IMR-90 (cell line): Measurements from ENCODE around the gene ANKRD37. TPM values are rescaled to one million over a fixed set of nuclear protein-coding genes. Genes with fewer than 3 reads are reported as not detected.
A peak's percentile ranks its signal among the peaks of the same experiment; 100 is the strongest.

Experiments used
- ATAC-seq: fragments of 200-7000 bp; cut with Tn5 transposase; 2 replicates; pipeline ENCODE4 v1.9.1; 2020; ENCODE audit warnings: low read depth, mild to moderate bottlenecking, moderate library complexity
- Bru-seq: library from RNA; stranded (reverse); fragments of 400-500 nt; gene quantifications from one replicate; lab custom pipeline; 2021; lab: Mats Ljungman, UMichigan
- BruChase-seq, 2 experiments: library from RNA; stranded (reverse); fragments of 400-500 nt; gene quantifications; one replicate each; lab custom pipeline; 2021; lab: Mats Ljungman, UMichigan
- BruUV-seq: library from RNA; stranded (reverse); fragments of 400-500 nt; replicated peaks from 2 replicates; lab custom pipeline; 2021; lab: Mats Ljungman, UMichigan
- CTCF ChIA-PET: fragments of 300-600 bp; formaldehyde crosslinking; extraction: SDS; loops from one replicate; lab custom pipeline; 2021; ENCODE audit warnings: antibody characterized with exemption; lab: Yijun Ruan, JAX
- POLR2A ChIA-PET: fragments of 300-600 bp; sonication (Branson Sonifier 250); formaldehyde crosslinking; loops from one replicate; lab custom pipeline; 2022; ENCODE audit warnings: antibody characterized with exemption; ENCODE audit not compliant: unreplicated experiment; lab: Charles Lee
- DNase-seq: peaks from one replicate; pipeline ENCODE4 v3.0.0; 2013
- H2AFZ ChIP-seq: replicated peaks from 2 replicates; pipeline ENCODE3; 2013; ENCODE audit warnings: low read length, mild to moderate bottlenecking; ENCODE audit not compliant: poor library complexity
- H2AK5ac ChIP-seq: 2 replicates; pipeline ENCODE4 v1.6.1; 2013; ENCODE audit warnings: low read depth, low read length, inconsistent platforms
- H2AK9ac ChIP-seq: replicated peaks from 2 replicates; pipeline ENCODE3; 2013; ENCODE audit warnings: mild to moderate bottlenecking, low read depth, low read length, moderate library complexity; ENCODE audit not compliant: poor library complexity
- H2BK120ac ChIP-seq: 2 replicates; pipeline ENCODE4 v1.6.1; 2013; ENCODE audit warnings: low read depth, low read length, inconsistent platforms
- H2BK15ac ChIP-seq: 3 replicates; pipeline ENCODE4 v1.6.1; 2013; ENCODE audit warnings: low read depth, low read length, inconsistent platforms
- H2BK20ac ChIP-seq: 2 replicates; pipeline ENCODE4 v1.6.1; 2013; ENCODE audit warnings: low read depth, mild to moderate bottlenecking, inconsistent platforms, low read length, moderate library complexity
- H2BK5ac ChIP-seq: 2 replicates; pipeline ENCODE4 v1.6.1; 2013; ENCODE audit warnings: mild to moderate bottlenecking, low read depth, low read length, inconsistent platforms; ENCODE audit not compliant: poor library complexity, severe bottlenecking
- H3K14ac ChIP-seq: replicated peaks from 2 replicates; pipeline ENCODE4 v1.6.1; 2013; ENCODE audit warnings: low read depth, low read length, inconsistent platforms
- H3K18ac ChIP-seq: 2 replicates; pipeline ENCODE4 v1.6.1; 2013; ENCODE audit warnings: low read depth, low read length, control low read depth
- H3K23ac ChIP-seq: 2 replicates; pipeline ENCODE4 v1.6.1; 2013; ENCODE audit warnings: low read depth, low read length, inconsistent platforms
- H3K27ac ChIP-seq: 2 replicates; pipeline ENCODE4 v1.5.1; 2013; ENCODE audit warnings: mild to moderate bottlenecking, control low read depth, low read length; ENCODE audit not compliant: insufficient read depth
- H3K27me3 ChIP-seq: 2 replicates; pipeline ENCODE4 v1.6.1; 2013; ENCODE audit warnings: low read length; ENCODE audit not compliant: control insufficient read depth, insufficient read depth
- H3K36me3 ChIP-seq: 2 replicates; pipeline ENCODE4 v1.6.1; 2013; ENCODE audit warnings: low read length, mixed read lengths; ENCODE audit not compliant: control insufficient read depth, insufficient read depth
- H3K4ac ChIP-seq: 2 replicates; pipeline ENCODE4 v1.6.1; 2013; ENCODE audit warnings: low read depth, low read length, inconsistent platforms
- H3K4me1 ChIP-seq: 2 replicates; pipeline ENCODE4 v1.6.1; 2013; ENCODE audit warnings: low read length, mixed read lengths; ENCODE audit not compliant: control insufficient read depth, insufficient read depth
- H3K4me2 ChIP-seq: 2 replicates; pipeline ENCODE4 v1.6.1; 2013; ENCODE audit warnings: low read depth, mild to moderate bottlenecking, control low read depth, low read length, moderate library complexity
- H3K4me3 ChIP-seq: 2 replicates; pipeline ENCODE4 v1.5.1; 2013; ENCODE audit warnings: low read depth, mild to moderate bottlenecking, control low read depth, low read length, moderate library complexity; ENCODE audit not compliant: insufficient read depth
- H3K56ac ChIP-seq: 2 replicates; pipeline ENCODE4 v1.6.1; 2013; ENCODE audit warnings: low read length, inconsistent platforms; ENCODE audit not compliant: insufficient read depth; ENCODE audit errors: extremely low read depth
- H3K79me1 ChIP-seq, 2 experiments: 2 replicates each; pipeline ENCODE4 v1.6.1; 2013; ENCODE audit warnings: low read length in 2 of 2, inconsistent platforms in 1 of 2, low read depth in 1 of 2
- H3K9ac ChIP-seq: 2 replicates; pipeline ENCODE4 v1.6.1; 2013; ENCODE audit warnings: low read depth, low read length, control low read depth
- H3K9me1 ChIP-seq: 2 replicates; pipeline ENCODE4 v1.6.1; 2013; ENCODE audit warnings: low read length, inconsistent platforms; ENCODE audit not compliant: insufficient read depth
- H3K9me3 ChIP-seq: 2 replicates; pipeline ENCODE4 v1.6.1; 2013; ENCODE audit warnings: low read length; ENCODE audit not compliant: control insufficient read depth, insufficient read depth
- H4K20me1 ChIP-seq: 2 replicates; pipeline ENCODE4 v1.6.1; 2013; ENCODE audit warnings: low read length, inconsistent platforms; ENCODE audit not compliant: insufficient read depth
- H4K5ac ChIP-seq: 2 replicates; pipeline ENCODE4 v1.6.1; 2013; ENCODE audit warnings: mild to moderate bottlenecking, low read depth, low read length, control low read depth
- H4K8ac ChIP-seq, 2 experiments: 2 replicates each; pipeline ENCODE4 v1.6.1; 2013; ENCODE audit warnings: low read depth in 2 of 2, low read length in 2 of 2, control low read depth in 1 of 2, inconsistent platforms in 1 of 2
- H4K91ac ChIP-seq: 2 replicates; pipeline ENCODE4 v1.6.1; 2013; ENCODE audit warnings: low read depth, low read length, inconsistent platforms; ENCODE audit not compliant: insufficient read depth
- BHLHE40 ChIP-seq: fragments of 150-350 bp; IDR thresholded peaks from 2 replicates; pipeline ENCODE4 v1.6.1; 2016; ENCODE audit warnings: mild to moderate bottlenecking, low read depth, low read length
- CHD1 ChIP-seq: IDR thresholded peaks from 2 replicates; pipeline ENCODE4 v1.6.1; 2012; ENCODE audit warnings: low read depth, low read length, improper control_type of control experiment
- CTCF ChIP-seq: conservative IDR thresholded peaks from 2 replicates; pipeline ENCODE4 v1.5.1; 2012; ENCODE audit warnings: mild to moderate bottlenecking, low read depth, low read length, improper control_type of control experiment
- FOS ChIP-seq: fragments of 150-350 bp; IDR thresholded peaks from 2 replicates; pipeline ENCODE4 v1.6.1; 2016; ENCODE audit warnings: low read depth, low read length
- MXI1 ChIP-seq: IDR thresholded peaks from 2 replicates; pipeline ENCODE4 v1.6.1; 2012; ENCODE audit warnings: low read depth, mild to moderate bottlenecking, low read length, moderate library complexity, borderline replicate concordance
- RAD21 ChIP-seq: IDR thresholded peaks from 2 replicates; pipeline ENCODE4 v1.6.1; 2012; ENCODE audit warnings: low read length, improper control_type of control experiment
- RFX5 ChIP-seq: IDR thresholded peaks from 2 replicates; pipeline ENCODE4 v1.8.0; 2012; ENCODE audit warnings: low read depth, mild to moderate bottlenecking, low read length, moderate library complexity
- WGBS, 2 experiments: methylation state at CpG; one replicate each; pipeline versions ENCODE4 v1.1.5 to v1.1.7; 2013; ENCODE audit warnings: missing lambda C conversion rate in 2 of 2; ENCODE audit not compliant: insufficient read length in 1 of 2; ENCODE audit errors: extremely low coverage in 2 of 2; 5-methylcytosine and 5-hydroxymethylcytosine counted together
- dilution Hi-C: fragments of 300-500 bp; cut with HindIII; formaldehyde crosslinking; loops from one replicate; pipeline ENCODE4 v1.14.3; 2018; ENCODE audit warnings: low sequenced_read_pairs; ENCODE audit not compliant: unreplicated experiment
- in situ Hi-C: fragments of 300-500 bp; cut with MboI; formaldehyde crosslinking; loops from 3 replicates; pipeline ENCODE4 v1.14.3; 2019; ENCODE audit warnings: low sequenced_read_pairs, inconsistent platforms, mixed read lengths
- intact Hi-C: fragments of 100-400 bp; cut with micrococcal nuclease; formaldehyde crosslinking; loops from 2 replicates; pipeline ENCODE4 v1.10.0; 2022
- long read RNA-seq: library from polyadenylated mRNA; unstranded; transcript quantifications from one replicate; pipeline ENCODE4 v2.0.0, GENCODE V29; 2021; ENCODE audit not compliant: unreplicated experiment
- polyA plus RNA-seq, 3 experiments: library from polyadenylated mRNA; depleted of rRNA; stranded (reverse); fragments of >200 nt; gene quantifications; 2 replicates each; pipeline ENCODE4 v1.2.3, GENCODE V29; 2012; ENCODE audit warnings: low replicate concordance in 1 of 3
- total RNA-seq: library from RNA; depleted of rRNA; stranded (reverse); fragments of >200 nt; gene quantifications from 2 replicates; pipeline ENCODE4 v1.2.3, GENCODE V29; 2012; rRNA removed

ANKRD37 gene
- total RNA-seq (4.4 and 8.2 TPM in 2 replicates), polyA plus RNA-seq (2012; rRNA removed) (7.1 and 8.4 TPM in 2 replicates), Bru-seq, nascent RNA (percentile 34 among the genes with signal in this experiment), BruChase-seq, experiment 1, labeled RNA remaining after a 6-hour chase (percentile 30 among the genes with signal in this experiment), BruChase-seq, experiment 2, labeled RNA remaining after a 2-hour chase (percentile 24 among the genes with signal in this experiment)
- 11.8 and 12.9 TPM in 2 replicates for polyA plus RNA-seq (2012; cell fraction: cytosol; rRNA removed)
- polyA plus RNA-seq (2012; cell fraction: nucleus; rRNA removed; ENCODE audit: low replicate concordance): 11.8 and 12.2 TPM in 2 replicates
- long read RNA-seq: 0 reads

- DNase-seq (peak; percentile 19), ATAC-seq (peak; percentile 4)
- Histone ChIP-seq H2BK15ac (peak within 1 kb of the TSS; percentile 9; the same call in 1 of the 3 replicates), H2AK9ac (peak within 1 kb of the TSS; percentile 95), H4K91ac (peak within 1 kb of the TSS; percentile 76), H2BK5ac (peak within 1 kb of the TSS; percentile 83), H3K14ac (peak within 1 kb of the TSS; percentile 51), H3K4me3 (peak within 1 kb of the TSS; percentile 71), H3K4me2 (peak within 1 kb of the TSS; percentile 70), H2AK5ac (peak within 1 kb of the TSS; percentile 53), H3K36me3 (peaks cover 8% of the 10 kb centered on the region), H3K4ac (peak within 1 kb of the TSS; percentile 74), H3K56ac (peak within 1 kb of the TSS; percentile 74), H4K5ac (peak within 1 kb of the TSS; percentile 40), H3K27me3 (no peaks in the 10 kb centered on the region), H3K9ac (peak within 1 kb of the TSS; percentile 72), H2BK20ac (no peak within 1 kb of the TSS), H4K20me1 (no peaks in the 10 kb centered on the region), H3K27ac (peak within 1 kb of the TSS; percentile 66), H2BK120ac (peak within 1 kb of the TSS; percentile 55), H3K79me1 (peaks cover 3 to 7% of the 10 kb centered on the region in 2 experiments; a peak in 3 of 4 replicates), H3K9me3 (no peaks in the 10 kb centered on the region), H2AFZ (peak within 1 kb of the TSS; percentile 96), H3K18ac (peak within 1 kb of the TSS; percentile 37), H4K8ac (peak within 1 kb of the TSS; percentile 57 to 88), H3K4me1 (no peaks in the 10 kb centered on the region; the same call in 1 of the 2 replicates), H3K9me1 (no peaks in the 10 kb centered on the region), H3K23ac (peak within 1 kb of the TSS; percentile 85)
- in situ Hi-C loops: no loop called here
- ChIA-PET POLR2A (interaction anchor here (0.7 kb wide), 1 partner anchor 127 kb away, joined by 8 read pairs; no protein-coding TSS in a partner anchor), CTCF (no interaction called here)
- no peak for TF ChIP-seq FOS
- TF ChIP-seq RFX5: no peak
- no peak; the same call in 1 of the 2 replicates for TF ChIP-seq RAD21
- no peak for TF ChIP-seq CTCF
- TF ChIP-seq MXI1: no peak
- no peak for TF ChIP-seq BHLHE40
- TF ChIP-seq CHD1: no peak
- intact Hi-C loops: loop anchor here (2.0 kb wide), 1 partner anchor 200 kb away; no protein-coding TSS in a partner anchor
- no TSS peak for BruUV-seq
- WGBS, 2 experiments: 14% methylated on average over 21 of the region's 38 CpGs; no CpG with 5 or more reads in 1 of the 2 experiments
- dilution Hi-C loops: no loop called here
Observed at GRCh38 chr4:185396724-185397385, at the start of gene ANKRD37. Gene ANKRD37, plus strand, starts transcription at chr4:185396841. Its CDS starts 83 bp downstream, at chr4:185396924.
